K562 (cell line): Measurements from ENCODE around the gene ANKLE1. TPM values are rescaled to one million over a fixed set of nuclear protein-coding genes. Genes with fewer than 3 reads are reported as not detected.

Experiments
- CHD4 ChIP-seq: fragments of 200-600 bp; sonication (generic); IDR thresholded peaks from 3 replicates; pipeline ENCODE4 v1.6.1; 2012; ENCODE audit warnings: low read depth, mild to moderate bottlenecking, mixed read lengths, low read length, inconsistent platforms; ENCODE audit not compliant: insufficient read depth, insufficient replicate concordance, poor library complexity, severe bottlenecking
- KDM1A ChIP-seq, 2 experiments: fragments of 450-650 bp; IDR thresholded peaks; 2 replicates each; pipeline ENCODE4 v1.6.1; 2016; ENCODE audit warnings: mild to moderate bottlenecking in 2 of 2
- KLF1 ChIP-seq: fragments of 450-650 bp; IDR thresholded peaks from 2 replicates; pipeline ENCODE4 v1.6.1; 2016; ENCODE audit warnings: missing genetic modification characterization, missing compliant biosample characterization
- KLF13 ChIP-seq: fragments of 450-650 bp; IDR thresholded peaks from 2 replicates; pipeline ENCODE4 v1.6.1; 2016; ENCODE audit warnings: missing genetic modification characterization, low read depth, mild to moderate bottlenecking, missing compliant biosample characterization, moderate library complexity, borderline replicate concordance
- OTX1 ChIP-seq: fragments of 450-650 bp; formaldehyde crosslinking; IDR thresholded peaks from 2 replicates; pipeline ENCODE4 v1.4.0; 2022; ENCODE audit warnings: mild to moderate bottlenecking
- POLR2A ChIP-seq: fragments of 450-650 bp; conservative IDR thresholded peaks from 2 replicates; pipeline ENCODE4 v1.6.1; 2016
- TCF7L2 ChIP-seq: fragments of 150-350 bp; IDR thresholded peaks from 2 replicates; pipeline ENCODE4 v1.6.1; 2016; ENCODE audit warnings: low read depth, mild to moderate bottlenecking, low read length, moderate library complexity
- ZNF184 ChIP-seq: sonication (generic); formaldehyde crosslinking; IDR thresholded peaks from 2 replicates; pipeline ENCODE4 v1.5.0; 2020; ENCODE audit warnings: missing genetic modification reagents
- ZNF316 ChIP-seq: fragments of 450-650 bp; IDR thresholded peaks from 2 replicates; pipeline ENCODE4 v1.6.1; 2016
- ZNF57 ChIP-seq: fragments of 450-650 bp; formaldehyde crosslinking; IDR thresholded peaks from 2 replicates; pipeline ENCODE4 v1.4.0; 2020; ENCODE audit warnings: mild to moderate bottlenecking, moderate library complexity
- ZNF695 ChIP-seq: fragments of 450-650 bp; formaldehyde crosslinking; IDR thresholded peaks from 2 replicates; pipeline ENCODE4 v1.4.0; 2020; ENCODE audit warnings: mild to moderate bottlenecking, moderate library complexity
- ZSCAN32 ChIP-seq: fragments of 450-650 bp; formaldehyde crosslinking; IDR thresholded peaks from 2 replicates; pipeline ENCODE4 v1.4.0; 2020; ENCODE audit warnings: mild to moderate bottlenecking, moderate library complexity
- polyA plus RNA-seq, 8 experiments: library from polyadenylated mRNA; depleted of rRNA in 4 of 8; stranded (reverse) in 5 of 8; unstranded in 3 of 8; fragments of >200 nt; fragmentation: Nextera tagmentation in 2 of 8; fragmentation: Illumina TruSeq in 1 of 8; extraction: Ambion mirVana in 2 of 8; extraction: Trizol in 1 of 8; gene quantifications; 2 replicates each; pipeline versions ENCODE4 v1.2.1 to v1.2.3, GENCODE V29; 2011 to 2014; ENCODE audit warnings: inconsistent platforms in 1 of 8, missing spikeins in 1 of 8
- total RNA-seq, 7 experiments: library from RNA; depleted of rRNA in 6 of 7; stranded (reverse); fragments of >200 nt in 6 of 7; fragmentation: Illumina TruSeq in 2 of 7; extraction: Trizol in 2 of 7; gene quantifications; 2 replicates each; pipeline versions ENCODE4 v1.2.1 to v1.2.3, GENCODE V29; 2011 to 2021; ENCODE audit warnings: low replicate concordance in 1 of 7
- TF ChIP-seq, protein P1 (sequence below): fragments of 250-450 bp; sonication (Bioruptor Pico); IDR thresholded peaks from 2 replicates; pipeline ENCODE4 v1.4.0; 2020; ENCODE audit warnings: borderline replicate concordance
- TF ChIP-seq, protein P2 (sequence below): fragments of 450-650 bp; IDR thresholded peaks from 2 replicates; pipeline ENCODE4 v1.7.0; 2016; ENCODE audit warnings: borderline replicate concordance
- TF ChIP-seq, protein P3 (sequence below): fragments of 250-450 bp; sonication (Bioruptor Pico); IDR thresholded peaks from 2 replicates; pipeline ENCODE4 v1.5.0; 2021
- TF ChIP-seq, protein P4 (sequence below): fragments of 250-450 bp; sonication (Bioruptor Pico); IDR thresholded peaks from 2 replicates; pipeline ENCODE4 v1.9.0; 2021; ENCODE audit warnings: mild to moderate bottlenecking
- TF ChIP-seq, protein P5 (sequence below): sonication (generic); formaldehyde crosslinking; IDR thresholded peaks from 2 replicates; pipeline ENCODE4 v1.8.1; 2022; ENCODE audit warnings: missing genetic modification reagents
- TF ChIP-seq, protein P6 (sequence below): fragments of 450-650 bp; IDR thresholded peaks from 2 replicates; pipeline ENCODE4 v1.6.1; 2016; ENCODE audit warnings: missing biosample characterization, missing genetic modification characterization
- TF ChIP-seq, protein P7 (sequence below): fragments of 450-650 bp; IDR thresholded peaks from 2 replicates; pipeline ENCODE4 v1.6.1; 2017; ENCODE audit warnings: antibody characterized with exemption, mild to moderate bottlenecking

ANKLE1 gene
- total and polyA plus RNA-seq, 9 of the 15 experiments (the other 6 are each of a cell fraction or from before 2014, with no cell fraction given): 0.63 to 9.2 (median 2.9) TPM

DNA sequence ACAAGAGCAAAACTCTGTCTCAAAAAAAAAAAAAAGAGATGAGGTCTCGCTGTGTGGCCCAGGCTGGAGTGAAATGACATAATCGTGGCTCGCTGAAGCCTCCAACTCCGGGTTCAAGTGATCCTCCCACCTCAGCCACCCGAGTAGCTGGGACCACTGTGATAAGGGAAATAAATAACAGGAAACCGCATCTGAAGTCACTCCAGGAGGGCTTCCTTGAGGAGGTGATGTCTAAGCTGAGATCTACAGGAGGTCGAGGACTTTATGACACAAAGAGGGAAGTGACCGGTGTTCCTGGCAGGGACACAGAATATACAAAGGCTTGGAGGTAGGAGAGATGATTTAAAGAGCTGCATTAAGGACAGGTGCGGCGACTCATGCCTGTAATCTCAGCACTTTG is 27.1 kb upstream of the ANKLE1 start (continued):
- TF ChIP-seq CHD4 (peak; percentile 68), KLF13 (tag) (no peak), ZNF184 (CRISPR knock-in tag) (no peak), ZNF695 (CRISPR knock-in tag) (no peak), POLR2A (no peak), ZNF316 (no peak), KLF1 (no peak), KDM1A (IDR thresholded peaks at IDR 0.05) (peak; percentile 62 to 78; a peak in 3 of 4 replicates), OTX1 (CRISPR knock-in tag) (no peak), TCF7L2 (no peak), ZSCAN32 (CRISPR knock-in tag) (no peak), ZNF57 (no peak)
- TF ChIP-seq, protein P1, sequence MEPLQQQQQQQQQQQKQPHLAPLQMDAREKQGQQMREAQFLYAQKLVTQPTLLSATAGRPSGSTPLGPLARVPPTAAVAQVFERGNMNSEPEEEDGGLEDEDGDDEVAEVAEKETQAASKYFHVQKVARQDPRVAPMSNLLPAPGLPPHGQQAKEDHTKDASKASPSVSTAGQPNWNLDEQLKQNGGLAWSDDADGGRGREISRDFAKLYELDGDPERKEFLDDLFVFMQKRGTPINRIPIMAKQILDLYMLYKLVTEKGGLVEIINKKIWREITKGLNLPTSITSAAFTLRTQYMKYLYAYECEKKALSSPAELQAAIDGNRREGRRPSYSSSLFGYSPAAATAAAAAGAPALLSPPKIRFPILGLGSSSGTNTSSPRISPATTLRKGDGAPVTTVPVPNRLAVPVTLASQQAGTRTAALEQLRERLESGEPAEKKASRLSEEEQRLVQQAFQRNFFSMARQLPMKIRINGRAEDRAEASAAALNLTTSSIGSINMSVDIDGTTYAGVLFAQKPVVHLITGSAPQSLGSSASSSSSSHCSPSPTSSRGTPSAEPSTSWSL (CRISPR knock-in tag): no peak
- TF ChIP-seq, protein P2, sequence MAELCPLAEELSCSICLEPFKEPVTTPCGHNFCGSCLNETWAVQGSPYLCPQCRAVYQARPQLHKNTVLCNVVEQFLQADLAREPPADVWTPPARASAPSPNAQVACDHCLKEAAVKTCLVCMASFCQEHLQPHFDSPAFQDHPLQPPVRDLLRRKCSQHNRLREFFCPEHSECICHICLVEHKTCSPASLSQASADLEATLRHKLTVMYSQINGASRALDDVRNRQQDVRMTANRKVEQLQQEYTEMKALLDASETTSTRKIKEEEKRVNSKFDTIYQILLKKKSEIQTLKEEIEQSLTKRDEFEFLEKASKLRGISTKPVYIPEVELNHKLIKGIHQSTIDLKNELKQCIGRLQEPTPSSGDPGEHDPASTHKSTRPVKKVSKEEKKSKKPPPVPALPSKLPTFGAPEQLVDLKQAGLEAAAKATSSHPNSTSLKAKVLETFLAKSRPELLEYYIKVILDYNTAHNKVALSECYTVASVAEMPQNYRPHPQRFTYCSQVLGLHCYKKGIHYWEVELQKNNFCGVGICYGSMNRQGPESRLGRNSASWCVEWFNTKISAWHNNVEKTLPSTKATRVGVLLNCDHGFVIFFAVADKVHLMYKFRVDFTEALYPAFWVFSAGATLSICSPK: no peak
- TF ChIP-seq, protein P3, sequence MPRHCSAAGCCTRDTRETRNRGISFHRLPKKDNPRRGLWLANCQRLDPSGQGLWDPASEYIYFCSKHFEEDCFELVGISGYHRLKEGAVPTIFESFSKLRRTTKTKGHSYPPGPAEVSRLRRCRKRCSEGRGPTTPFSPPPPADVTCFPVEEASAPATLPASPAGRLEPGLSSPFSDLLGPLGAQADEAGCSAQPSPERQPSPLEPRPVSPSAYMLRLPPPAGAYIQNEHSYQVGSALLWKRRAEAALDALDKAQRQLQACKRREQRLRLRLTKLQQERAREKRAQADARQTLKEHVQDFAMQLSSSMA: no peak
- TF ChIP-seq, protein P4, sequence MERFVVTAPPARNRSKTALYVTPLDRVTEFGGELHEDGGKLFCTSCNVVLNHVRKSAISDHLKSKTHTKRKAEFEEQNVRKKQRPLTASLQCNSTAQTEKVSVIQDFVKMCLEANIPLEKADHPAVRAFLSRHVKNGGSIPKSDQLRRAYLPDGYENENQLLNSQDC (CRISPR knock-in tag): no peak
- TF ChIP-seq, protein P5, sequence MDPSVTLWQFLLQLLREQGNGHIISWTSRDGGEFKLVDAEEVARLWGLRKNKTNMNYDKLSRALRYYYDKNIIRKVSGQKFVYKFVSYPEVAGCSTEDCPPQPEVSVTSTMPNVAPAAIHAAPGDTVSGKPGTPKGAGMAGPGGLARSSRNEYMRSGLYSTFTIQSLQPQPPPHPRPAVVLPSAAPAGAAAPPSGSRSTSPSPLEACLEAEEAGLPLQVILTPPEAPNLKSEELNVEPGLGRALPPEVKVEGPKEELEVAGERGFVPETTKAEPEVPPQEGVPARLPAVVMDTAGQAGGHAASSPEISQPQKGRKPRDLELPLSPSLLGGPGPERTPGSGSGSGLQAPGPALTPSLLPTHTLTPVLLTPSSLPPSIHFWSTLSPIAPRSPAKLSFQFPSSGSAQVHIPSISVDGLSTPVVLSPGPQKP (CRISPR knock-in tag): no peak
- TF ChIP-seq, protein P6, sequence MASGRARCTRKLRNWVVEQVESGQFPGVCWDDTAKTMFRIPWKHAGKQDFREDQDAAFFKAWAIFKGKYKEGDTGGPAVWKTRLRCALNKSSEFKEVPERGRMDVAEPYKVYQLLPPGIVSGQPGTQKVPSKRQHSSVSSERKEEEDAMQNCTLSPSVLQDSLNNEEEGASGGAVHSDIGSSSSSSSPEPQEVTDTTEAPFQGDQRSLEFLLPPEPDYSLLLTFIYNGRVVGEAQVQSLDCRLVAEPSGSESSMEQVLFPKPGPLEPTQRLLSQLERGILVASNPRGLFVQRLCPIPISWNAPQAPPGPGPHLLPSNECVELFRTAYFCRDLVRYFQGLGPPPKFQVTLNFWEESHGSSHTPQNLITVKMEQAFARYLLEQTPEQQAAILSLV (tag): no peak
- TF ChIP-seq, protein P7, sequence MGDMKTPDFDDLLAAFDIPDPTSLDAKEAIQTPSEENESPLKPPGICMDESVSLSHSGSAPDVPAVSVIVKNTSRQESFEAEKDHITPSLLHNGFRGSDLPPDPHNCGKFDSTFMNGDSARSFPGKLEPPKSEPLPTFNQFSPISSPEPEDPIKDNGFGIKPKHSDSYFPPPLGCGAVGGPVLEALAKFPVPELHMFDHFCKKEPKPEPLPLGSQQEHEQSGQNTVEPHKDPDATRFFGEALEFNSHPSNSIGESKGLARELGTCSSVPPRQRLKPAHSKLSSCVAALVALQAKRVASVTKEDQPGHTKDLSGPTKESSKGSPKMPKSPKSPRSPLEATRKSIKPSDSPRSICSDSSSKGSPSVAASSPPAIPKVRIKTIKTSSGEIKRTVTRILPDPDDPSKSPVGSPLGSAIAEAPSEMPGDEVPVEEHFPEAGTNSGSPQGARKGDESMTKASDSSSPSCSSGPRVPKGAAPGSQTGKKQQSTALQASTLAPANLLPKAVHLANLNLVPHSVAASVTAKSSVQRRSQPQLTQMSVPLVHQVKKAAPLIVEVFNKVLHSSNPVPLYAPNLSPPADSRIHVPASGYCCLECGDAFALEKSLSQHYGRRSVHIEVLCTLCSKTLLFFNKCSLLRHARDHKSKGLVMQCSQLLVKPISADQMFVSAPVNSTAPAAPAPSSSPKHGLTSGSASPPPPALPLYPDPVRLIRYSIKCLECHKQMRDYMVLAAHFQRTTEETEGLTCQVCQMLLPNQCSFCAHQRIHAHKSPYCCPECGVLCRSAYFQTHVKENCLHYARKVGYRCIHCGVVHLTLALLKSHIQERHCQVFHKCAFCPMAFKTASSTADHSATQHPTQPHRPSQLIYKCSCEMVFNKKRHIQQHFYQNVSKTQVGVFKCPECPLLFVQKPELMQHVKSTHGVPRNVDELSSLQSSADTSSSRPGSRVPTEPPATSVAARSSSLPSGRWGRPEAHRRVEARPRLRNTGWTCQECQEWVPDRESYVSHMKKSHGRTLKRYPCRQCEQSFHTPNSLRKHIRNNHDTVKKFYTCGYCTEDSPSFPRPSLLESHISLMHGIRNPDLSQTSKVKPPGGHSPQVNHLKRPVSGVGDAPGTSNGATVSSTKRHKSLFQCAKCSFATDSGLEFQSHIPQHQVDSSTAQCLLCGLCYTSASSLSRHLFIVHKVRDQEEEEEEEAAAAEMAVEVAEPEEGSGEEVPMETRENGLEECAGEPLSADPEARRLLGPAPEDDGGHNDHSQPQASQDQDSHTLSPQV: no peak
